ENCODE data around the gene PTPRN2. TPM values are rescaled to one million over a fixed set of nuclear protein-coding genes. Genes with fewer than 3 reads are reported as not detected.
A peak's percentile ranks its signal among the peaks of the same experiment; 100 is the strongest.

The PTPRN2 gene
- total RNA-seq, 2 donors from 2014 or later: 0.35 to 0.61 TPM

DNA sequence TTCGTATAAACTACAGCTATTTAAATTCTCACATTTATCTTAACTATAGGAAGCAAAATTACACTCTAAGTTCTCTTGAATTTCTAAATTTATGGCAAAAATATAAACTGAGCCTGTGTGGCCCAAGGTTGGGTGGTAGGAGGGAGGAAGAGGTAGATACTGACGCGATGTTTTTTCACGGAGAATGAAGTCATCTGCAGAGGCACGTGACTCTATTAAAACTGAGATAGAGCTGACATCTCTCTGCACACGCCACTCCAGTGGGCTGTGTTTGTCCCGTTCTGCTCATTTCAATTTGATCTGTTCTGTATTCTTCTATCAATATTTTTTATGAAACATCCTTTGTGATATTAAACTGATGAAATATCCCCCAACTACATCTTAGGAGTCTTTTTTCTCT lies 964.1 kb downstream of the PTPRN2 start:
- Mint-ChIP-seq H3K36me3 (no peaks in the 10 kb centered on the region), H3K9me3 (no peaks in the 10 kb centered on the region), H3K27ac (no peak overlapping the region)
- DNase-seq (ENCODE audit: low spot score in 2 of 2): no peak
- no peak for ATAC-seq

DNA sequence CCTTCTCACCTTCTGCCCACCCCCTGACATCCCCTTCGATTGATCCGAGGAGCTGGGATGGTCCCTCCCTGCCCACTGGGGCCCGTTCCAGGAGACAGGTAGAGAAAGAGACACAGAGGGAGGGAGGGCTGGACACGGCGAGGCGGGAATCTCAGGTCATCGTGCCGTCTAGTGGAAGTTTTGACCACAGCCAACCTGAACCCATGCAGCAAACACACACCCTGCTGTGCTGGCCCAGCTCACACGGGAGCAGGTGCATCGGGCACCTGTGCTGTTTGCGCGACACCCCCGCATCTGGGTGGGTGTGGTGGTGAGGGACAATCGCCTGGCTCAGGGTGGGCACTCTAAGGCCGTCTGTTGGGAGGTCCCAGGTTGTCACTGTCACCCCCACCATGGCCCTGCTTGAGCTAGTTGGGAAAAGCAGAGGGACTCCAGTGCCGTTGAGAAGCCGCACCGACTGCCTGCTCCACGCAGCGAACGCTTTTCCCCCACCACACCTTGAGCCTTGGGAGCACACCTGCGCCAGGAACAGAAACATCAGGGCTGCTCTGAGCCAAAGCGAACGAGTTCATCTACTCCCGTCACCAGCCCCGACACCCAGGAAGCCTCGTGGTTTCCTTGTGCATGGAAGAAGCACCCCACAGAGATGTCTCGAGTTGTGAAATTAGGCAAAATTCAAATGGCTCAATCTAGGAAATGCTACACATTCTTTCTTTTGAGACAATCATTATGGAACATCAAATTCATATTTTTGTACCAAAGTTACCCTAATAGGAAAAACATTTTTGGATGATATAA lies 965.0 kb downstream of the PTPRN2 start:
- Mint-ChIP-seq H3K9me3 (no peaks in the 10 kb centered on the region), H3K36me3 (no peaks in the 10 kb centered on the region), H3K27ac (peak overlapping the region in 1 of 2 donors; percentile 51)
- ATAC-seq (no peak), DNase-seq (ENCODE audit: low spot score in 2 of 2) (no peak)

DNA sequence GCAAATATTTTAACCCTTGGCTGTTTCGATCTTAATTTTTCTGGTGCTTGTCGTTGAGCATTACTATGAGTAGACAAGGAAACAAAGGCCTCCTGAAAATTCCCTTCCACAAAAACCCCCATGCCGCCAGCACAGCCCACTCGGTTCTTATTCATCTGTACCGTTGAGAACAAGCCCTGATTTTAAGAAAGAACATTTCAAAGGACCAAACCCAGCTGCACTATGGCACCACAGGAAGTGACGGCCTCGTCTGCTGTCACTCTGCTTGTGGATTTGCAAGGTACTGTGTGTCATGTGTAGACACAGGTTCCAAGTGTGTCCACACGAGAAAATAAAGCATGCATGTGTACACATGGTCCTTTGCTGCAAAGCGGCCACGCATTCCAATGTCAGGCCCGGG lies 965.6 kb downstream of the PTPRN2 start:
- ATAC-seq: peak in 1 of 2 donors; percentile 40
- Mint-ChIP-seq H3K36me3 (no peaks in the 10 kb centered on the region), H3K9me3 (no peaks in the 10 kb centered on the region), H3K27ac (peak overlapping the region in 1 of 2 donors; percentile 51)
- no peak for DNase-seq (ENCODE audit: low spot score in 2 of 2)

DNA sequence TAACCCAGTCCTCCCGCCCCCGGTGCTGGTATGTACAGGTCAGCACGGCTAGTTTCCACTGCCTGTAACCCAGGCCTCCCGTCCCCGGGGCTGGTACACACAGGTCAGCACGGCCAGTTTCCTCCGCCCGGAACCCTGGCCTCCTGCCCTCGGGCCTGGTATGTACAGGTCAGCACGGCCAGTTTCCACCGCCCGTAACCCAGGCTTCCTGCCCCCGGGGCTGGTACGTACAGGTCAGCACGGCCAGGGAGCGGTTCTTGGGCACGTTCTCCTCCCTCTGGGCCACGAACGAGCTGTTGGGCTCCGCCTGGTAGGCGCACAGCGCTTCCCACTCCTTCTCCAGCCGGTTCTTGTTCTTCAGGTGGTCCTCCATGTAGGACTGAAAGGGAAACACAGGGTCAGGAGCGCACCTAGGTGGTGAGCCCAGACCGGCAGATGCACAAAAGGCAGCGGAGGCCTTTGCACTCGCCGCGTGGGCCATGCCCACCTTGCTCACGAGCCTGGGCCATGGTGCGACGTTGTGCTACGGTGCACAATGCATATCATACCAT lies 966.4 kb downstream of the PTPRN2 start:
- H3K27ac Mint-ChIP-seq: no peak overlapping the region
- no peak for DNase-seq (ENCODE audit: low spot score in 2 of 2)
- H3K9me3 Mint-ChIP-seq: no peaks in the 10 kb centered on the region

DNA sequence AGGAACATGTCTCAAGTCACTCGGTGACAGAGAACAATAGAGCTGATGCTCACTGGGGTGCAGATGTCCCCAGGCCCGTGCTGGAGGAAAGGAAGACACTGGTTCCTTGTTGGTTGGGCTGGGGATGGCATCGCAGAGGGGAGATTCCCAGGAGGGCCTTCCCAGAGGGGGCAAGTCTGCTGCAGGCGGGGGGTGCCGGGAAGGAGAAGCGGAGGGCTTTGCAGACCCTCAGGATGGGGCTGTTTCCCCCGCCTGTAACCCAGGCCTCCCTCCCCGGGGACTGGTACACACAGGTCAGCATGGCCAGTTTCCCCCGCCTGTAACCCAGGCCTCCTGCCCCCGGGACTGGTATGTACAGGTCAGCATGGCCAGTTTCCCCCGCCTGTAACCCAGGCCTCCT lies 967.0 kb downstream of the PTPRN2 start:
- Mint-ChIP-seq H3K36me3 (no peaks in the 10 kb centered on the region), H3K27ac (no peak overlapping the region), H3K9me3 (no peaks in the 10 kb centered on the region)
- ATAC-seq (no peak), DNase-seq (ENCODE audit: low spot score in 2 of 2) (no peak)

More for the DNA sequence above, 966.4 kb downstream of the PTPRN2 start:
- no peak for ATAC-seq
- H3K36me3 Mint-ChIP-seq: no peaks in the 10 kb centered on the region

DNA sequence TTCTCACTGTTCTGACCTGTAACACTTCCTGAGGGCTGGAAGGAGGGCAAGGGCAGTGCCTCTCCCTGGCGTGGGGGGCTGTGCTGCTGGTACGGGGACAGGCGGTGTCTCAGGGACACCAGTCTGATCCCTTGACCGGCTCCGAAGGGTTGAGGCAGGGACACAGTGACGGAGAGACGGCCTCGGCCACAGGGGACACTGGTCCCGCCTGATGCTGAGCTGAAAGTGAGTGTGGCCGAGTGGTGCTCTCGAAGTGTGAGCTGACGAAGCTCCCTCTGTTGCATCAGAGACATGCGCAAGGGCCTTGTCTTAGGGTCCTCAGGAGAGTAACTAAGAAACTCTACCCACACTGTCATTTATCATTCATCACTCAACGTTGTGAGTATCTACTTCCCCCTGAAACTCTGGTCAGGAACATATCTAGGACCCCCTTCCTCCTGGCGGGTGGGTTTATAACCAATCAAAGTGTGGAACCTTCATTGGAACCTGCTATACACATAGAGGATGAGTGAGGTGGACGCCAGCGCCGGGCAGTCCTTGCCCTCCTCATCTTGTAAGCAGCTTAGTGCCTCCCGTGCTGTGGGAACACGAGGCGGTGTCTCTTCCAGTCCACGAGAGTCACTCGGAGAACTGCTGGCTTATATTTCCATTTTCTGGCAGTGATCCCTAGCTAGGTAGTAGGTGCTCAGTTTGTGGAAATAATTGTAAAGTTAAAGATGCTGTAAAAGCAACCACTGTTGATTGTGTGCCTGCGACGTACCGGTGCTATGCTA lies 967.7 kb downstream of the PTPRN2 start:
- ATAC-seq (no peak), DNase-seq (ENCODE audit: low spot score in 2 of 2) (no peak)
- no peak overlapping the region for H3K27ac Mint-ChIP-seq
- H3K9me3 Mint-ChIP-seq: no peaks in the 10 kb centered on the region
- no peaks in the 10 kb centered on the region for H3K36me3 Mint-ChIP-seq

DNA sequence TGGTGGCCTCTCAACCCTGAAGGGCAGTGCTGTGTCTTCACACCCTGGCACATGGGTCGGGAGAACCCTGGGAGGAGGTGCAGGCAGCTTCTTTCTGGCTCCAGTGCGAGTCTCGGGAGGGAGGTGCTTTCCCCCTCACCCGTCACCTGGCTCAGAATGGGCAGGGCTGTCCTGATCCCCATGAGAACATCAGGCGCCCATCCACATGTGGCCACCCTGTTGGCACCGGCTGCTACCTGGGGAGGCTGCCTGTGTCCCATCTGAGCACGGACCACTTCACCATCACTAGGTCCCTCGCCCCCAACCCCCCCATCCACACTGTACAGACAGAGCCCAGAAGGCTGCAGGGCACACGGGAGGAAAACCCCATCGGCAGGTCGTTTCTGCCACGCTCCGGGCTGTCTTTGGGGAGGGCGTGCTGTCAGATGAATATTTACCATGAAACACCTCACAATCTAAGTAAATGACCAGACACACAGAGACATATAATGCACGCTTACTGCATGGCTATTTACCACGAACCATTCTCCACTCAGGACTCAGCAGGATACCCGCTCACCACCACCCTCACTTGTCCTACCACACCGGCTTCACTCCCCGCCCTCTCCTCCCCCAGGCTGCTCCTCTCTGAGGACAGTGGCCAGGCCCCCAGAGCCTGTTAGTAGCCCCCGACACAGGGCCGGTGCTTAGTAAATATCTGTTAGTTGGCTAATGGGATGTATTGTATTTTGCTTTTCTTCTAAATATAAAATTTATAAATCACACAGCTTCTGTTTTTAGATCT lies 968.6 kb downstream of the PTPRN2 start:
- no peaks in the 10 kb centered on the region for H3K9me3 Mint-ChIP-seq
- no peak overlapping the region for H3K27ac Mint-ChIP-seq
- DNase-seq (ENCODE audit: low spot score in 2 of 2) (no peak), ATAC-seq (no peak)
- no peaks in the 10 kb centered on the region for H3K36me3 Mint-ChIP-seq

DNA sequence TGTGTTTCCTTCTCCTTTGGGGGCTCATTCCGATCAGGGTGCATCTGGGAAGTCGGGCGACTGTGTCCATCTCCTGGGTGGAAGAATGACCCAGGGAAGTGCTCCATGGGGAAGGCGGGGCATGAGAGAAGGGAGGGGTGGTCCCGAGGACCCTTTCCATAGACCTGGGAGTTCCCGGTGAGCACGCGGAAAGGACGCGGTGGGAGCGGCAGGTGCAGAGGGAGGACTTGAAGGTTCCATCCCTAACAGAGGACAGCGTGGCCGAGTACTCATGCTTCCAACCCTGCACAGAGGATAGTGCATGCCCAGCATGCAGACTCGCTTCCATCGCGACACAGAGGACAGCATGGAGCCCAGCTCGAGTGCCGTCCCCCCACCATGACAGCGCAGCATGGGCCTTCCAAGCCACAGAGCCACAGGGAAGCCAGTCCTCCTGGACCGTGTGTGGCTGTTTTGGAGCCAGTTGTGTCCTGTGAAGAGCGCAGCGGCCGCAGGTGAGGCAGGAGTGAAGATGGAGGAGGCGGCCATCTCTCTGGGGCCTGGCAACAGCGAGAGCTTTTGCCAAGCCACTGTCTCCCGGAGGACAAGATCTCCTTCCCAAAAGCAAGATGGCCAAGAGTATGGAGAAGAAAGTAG lies 969.4 kb downstream of the PTPRN2 start:
- H3K27ac Mint-ChIP-seq: no peak overlapping the region
- ATAC-seq (no peak), DNase-seq (ENCODE audit: low spot score in 2 of 2) (no peak)
- no peaks in the 10 kb centered on the region for H3K36me3 Mint-ChIP-seq
- H3K9me3 Mint-ChIP-seq: no peaks in the 10 kb centered on the region

DNA sequence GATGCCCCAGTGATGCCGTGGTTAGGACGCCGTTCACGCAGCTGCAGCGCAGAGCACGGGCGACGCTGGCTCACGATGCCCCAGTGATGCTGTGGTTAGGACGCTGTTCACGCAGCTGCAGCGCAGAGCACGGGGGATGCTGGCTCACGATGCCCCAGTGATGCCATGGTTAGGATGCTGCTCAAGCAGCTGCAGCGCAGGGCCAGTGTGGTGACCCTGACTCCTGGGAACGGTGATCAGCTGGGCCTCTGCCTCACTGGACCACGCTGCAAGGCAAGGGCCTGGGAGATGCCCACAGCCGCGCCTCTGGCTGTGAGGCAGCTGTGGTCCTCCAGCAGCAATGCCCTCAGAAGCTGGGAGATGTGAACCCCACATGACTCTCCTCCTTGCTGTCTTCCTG lies 970.2 kb downstream of the PTPRN2 start:
- Mint-ChIP-seq H3K36me3 (peaks cover 0 to 2% of the 10 kb centered on the region in 2 donors), H3K27ac (no peak overlapping the region), H3K9me3 (no peaks in the 10 kb centered on the region)
- no peak for DNase-seq (ENCODE audit: low spot score in 2 of 2)
- ATAC-seq: no peak

DNA sequence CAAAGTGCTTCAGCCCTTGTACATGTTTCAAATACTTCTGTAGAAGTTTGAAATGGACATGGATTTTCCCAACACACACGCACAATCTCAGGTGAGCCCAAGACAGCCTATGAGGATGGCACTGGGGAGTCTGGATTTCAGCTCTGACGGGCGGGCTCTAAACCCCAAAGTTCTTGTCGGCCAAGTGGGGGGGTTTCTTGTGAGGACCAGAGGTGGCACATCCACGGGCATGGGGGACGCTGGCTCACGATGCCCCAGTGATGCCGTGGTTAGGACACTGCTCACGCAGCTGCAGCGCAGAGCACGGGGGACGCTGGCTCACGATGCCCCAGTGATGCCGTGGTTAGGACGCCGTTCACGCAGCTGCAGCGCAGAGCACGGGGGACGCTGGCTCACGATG lies 970.7 kb downstream of the PTPRN2 start:
- ATAC-seq: no peak
- Mint-ChIP-seq H3K27ac (no peak overlapping the region), H3K9me3 (no peaks in the 10 kb centered on the region), H3K36me3 (peaks cover 0 to 6% of the 10 kb centered on the region in 2 donors)
- DNase-seq (ENCODE audit: low spot score in 2 of 2): no peak

DNA sequence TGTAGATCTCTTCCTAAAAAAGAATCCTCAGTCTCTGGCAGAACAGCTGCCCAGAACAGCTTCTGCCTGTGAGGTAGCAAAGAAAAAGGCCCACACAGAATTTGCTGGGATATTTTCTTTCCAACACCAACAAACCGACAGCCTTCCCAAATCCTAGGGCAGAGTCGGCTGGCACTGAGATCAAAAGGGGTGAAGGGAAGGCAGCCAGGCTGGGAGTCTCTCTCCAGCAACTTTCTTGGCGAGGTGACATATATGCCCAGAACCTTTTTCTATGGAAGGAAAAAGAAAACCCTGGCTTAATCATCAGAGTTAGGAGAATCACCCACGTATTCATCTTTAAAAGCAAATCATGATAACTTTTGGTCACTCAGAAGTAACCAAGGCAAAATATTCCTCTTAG lies 971.2 kb downstream of the PTPRN2 start:
- H3K9me3 Mint-ChIP-seq: no peaks in the 10 kb centered on the region

DNA sequence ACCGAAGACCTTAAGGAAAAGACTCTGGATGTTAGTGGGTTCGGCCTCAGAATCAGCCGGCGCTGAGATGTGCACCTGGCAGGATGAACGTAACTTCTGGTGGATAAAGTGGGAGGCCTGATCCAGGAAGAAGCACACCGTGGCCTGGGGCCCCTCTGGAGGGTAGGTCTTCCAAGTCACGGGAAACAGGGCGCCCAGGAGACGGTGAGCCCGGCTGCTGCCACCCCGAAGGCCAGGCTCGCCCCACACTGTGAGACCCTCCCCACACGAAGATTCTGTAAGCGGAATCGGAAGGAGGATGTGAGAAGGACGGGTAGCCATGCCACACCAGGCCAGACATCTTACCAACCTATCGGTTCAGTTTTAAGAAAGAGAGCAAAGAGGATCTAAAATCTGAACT lies 971.8 kb downstream of the PTPRN2 start:
- ATAC-seq: no peak
- Mint-ChIP-seq H3K27ac (no peak overlapping the region), H3K36me3 (peaks cover 0 to 6% of the 10 kb centered on the region in 2 donors), H3K9me3 (no peaks in the 10 kb centered on the region)
- no peak for DNase-seq (ENCODE audit: low spot score in 2 of 2)

More for the DNA sequence above, 971.2 kb downstream of the PTPRN2 start:
- Mint-ChIP-seq H3K36me3 (peaks cover 0 to 6% of the 10 kb centered on the region in 2 donors), H3K27ac (no peak overlapping the region)
- ATAC-seq (no peak), DNase-seq (ENCODE audit: low spot score in 2 of 2) (no peak)

DNA sequence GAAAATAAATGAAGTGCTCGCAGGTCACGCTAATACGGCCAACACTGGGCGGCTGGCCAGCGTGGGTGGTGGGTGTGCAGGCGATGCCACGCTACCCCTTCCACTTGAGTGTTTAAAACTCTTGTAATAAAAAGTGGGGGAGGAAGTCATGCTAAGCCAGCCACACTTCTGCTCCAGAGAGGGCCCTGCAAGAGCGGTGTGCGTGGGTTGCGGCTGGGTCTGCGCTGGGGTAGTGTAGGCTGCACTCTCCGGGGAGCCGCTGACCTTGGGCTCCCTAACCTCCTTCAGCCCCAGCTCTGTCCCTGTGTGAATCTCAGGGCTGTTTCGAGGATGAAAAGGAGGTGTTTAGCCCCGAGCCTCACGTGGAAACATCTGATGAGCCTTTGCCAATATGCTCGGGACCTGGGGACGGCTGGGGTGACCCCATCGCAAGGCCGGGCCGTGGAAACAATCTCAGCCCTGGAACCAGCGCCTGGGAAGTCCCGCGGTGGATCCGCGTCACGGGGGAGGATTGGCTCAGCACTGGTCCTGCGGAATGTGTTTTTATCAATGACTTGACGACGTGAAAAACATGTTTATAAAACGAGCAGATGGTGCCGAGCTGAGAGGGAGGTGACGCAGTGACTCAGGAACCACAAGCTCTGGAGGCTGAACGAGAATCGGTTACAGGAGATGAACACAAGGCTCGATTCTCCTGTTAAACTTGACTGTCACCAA lies 972.4 kb downstream of the PTPRN2 start:
- Mint-ChIP-seq H3K9me3 (no peaks in the 10 kb centered on the region), H3K36me3 (peaks cover 0 to 6% of the 10 kb centered on the region in 2 donors), H3K27ac (no peak overlapping the region)
- DNase-seq (ENCODE audit: low spot score in 2 of 2): no peak
- ATAC-seq: no peak

DNA sequence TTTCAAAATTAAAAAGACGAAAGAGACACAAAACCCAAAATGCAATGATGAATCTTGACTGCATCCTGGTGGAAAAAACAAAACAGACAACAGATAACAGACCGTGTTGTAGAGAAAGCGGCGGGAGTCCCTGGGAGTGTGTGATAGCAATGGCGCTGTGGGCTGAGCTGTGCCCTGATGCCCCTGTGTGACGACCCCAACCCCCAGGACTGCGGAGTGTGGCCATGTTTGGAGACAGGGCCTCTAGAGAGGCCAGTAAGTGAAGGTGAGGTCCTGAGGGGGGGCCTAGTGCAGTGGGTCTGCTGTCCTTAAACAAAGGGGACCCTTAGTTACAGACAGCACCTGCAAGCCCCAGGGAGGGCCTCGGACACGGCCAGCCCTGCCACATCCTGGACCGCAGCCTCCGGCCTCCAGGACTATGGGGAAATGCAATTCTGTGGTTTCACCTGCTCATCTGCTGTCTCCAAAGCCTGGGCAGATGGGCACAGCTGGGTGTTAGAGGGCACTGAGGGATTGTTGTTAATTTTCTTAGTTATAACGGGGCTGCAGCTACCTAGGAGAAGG lies 973.1 kb downstream of the PTPRN2 start:
- no peak overlapping the region for H3K27ac Mint-ChIP-seq
- peaks cover 0 to 6% of the 10 kb centered on the region in 2 donors for H3K36me3 Mint-ChIP-seq
- H3K9me3 Mint-ChIP-seq: no peaks in the 10 kb centered on the region
- ATAC-seq: no peak
- no peak for DNase-seq (ENCODE audit: low spot score in 2 of 2)

DNA sequence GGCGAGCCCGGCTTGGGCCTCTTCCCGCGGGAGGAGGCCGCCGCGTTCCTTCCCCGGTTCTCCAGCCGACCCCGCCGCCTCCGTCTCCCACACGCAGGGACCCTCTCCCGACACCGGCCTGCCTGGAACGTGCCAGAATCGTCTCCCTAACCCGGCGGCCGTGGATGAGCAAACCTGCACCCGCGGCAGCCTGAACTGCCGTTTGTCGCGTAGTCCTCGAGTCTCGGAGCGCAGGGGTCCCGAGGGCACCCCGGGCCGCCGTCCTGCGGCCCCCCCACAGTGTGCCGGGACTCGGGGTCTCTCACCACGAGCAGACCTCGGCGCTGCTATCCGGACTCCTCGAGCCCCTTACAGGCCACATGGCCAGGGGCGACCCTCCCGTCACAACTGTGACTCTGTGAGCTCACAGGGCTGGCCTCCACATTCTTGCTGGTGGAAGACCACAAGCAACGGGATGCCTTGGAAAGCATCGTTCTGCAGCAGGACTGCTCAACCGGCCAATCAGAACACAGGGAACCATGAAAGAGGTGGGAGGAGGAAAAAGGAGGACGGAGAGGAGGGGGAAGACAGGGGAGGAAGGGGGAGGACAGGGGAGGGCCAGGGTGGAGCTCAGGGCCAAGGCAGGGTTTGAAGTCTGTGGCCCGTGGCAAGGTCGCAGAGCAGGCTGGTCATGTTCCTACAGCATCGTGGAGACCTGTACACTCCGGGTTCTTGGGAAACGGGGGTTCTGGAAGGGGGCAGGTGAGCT lies 973.9 kb downstream of the PTPRN2 start:
- H3K27ac Mint-ChIP-seq: no peak overlapping the region

More for the DNA sequence above, 973.9 kb downstream of the PTPRN2 start:
- peaks cover 0 to 6% of the 10 kb centered on the region in 2 donors for H3K36me3 Mint-ChIP-seq
- no peak for ATAC-seq
- no peak for DNase-seq (ENCODE audit: low spot score in 2 of 2)
- H3K9me3 Mint-ChIP-seq: no peaks in the 10 kb centered on the region
